Hepatocyte (in vitro differentiated cells): Measurements from ENCODE around the gene MYBPC3. TPM values are rescaled to one million over a fixed set of nuclear protein-coding genes. Genes with fewer than 3 reads are reported as not detected.

ENCODE experiments used
- DNase-seq: peaks from one replicate; pipeline ENCODE4 v3.0.0-alpha.2; 2016; ENCODE audit warnings: low spot score
- H2AFZ ChIP-seq: fragments of 200-600 bp; sonication (generic); 2 replicates; pipeline ENCODE4 v1.6.0; 2016; ENCODE audit warnings: antibody characterized with exemption, mild to moderate bottlenecking
- H3K27ac ChIP-seq: fragments of 200-600 bp; sonication (generic); 2 replicates; pipeline ENCODE4 v1.5.1; 2016; ENCODE audit warnings: mild to moderate bottlenecking
- H3K27me3 ChIP-seq: fragments of 200-600 bp; sonication (generic); 2 replicates; pipeline ENCODE4 v1.6.1; 2016
- H3K36me3 ChIP-seq: fragments of 200-600 bp; sonication (generic); replicated peaks from 2 replicates; pipeline ENCODE4 v1.5.1; 2016; ENCODE audit warnings: low read depth; ENCODE audit not compliant: insufficient read depth
- H3K4me1 ChIP-seq: fragments of 200-600 bp; sonication (generic); 2 replicates; pipeline ENCODE4 v1.5.1; 2016; ENCODE audit warnings: mild to moderate bottlenecking, moderate library complexity; ENCODE audit not compliant: insufficient read depth
- H3K4me2 ChIP-seq: fragments of 200-600 bp; sonication (generic); 2 replicates; pipeline ENCODE4 v1.6.0; 2016
- H3K4me3 ChIP-seq: fragments of 200-600 bp; sonication (generic); 2 replicates; pipeline ENCODE4 v1.5.1; 2016; ENCODE audit warnings: mild to moderate bottlenecking
- H3K79me2 ChIP-seq: fragments of 200-600 bp; sonication (generic); 2 replicates; pipeline ENCODE4 v1.6.0; 2017; ENCODE audit warnings: mild to moderate bottlenecking
- H3K9me2 ChIP-seq: fragments of 200-600 bp; sonication (generic); replicated peaks from 2 replicates; pipeline ENCODE4 v1.6.0; 2017; ENCODE audit warnings: mild to moderate bottlenecking; ENCODE audit not compliant: insufficient read depth
- H3K9me3 ChIP-seq: fragments of 200-600 bp; sonication (generic); 2 replicates; pipeline ENCODE4 v1.5.1; 2016; ENCODE audit warnings: low read depth, mild to moderate bottlenecking
- H4K20me1 ChIP-seq: fragments of 200-600 bp; sonication (generic); 2 replicates; pipeline ENCODE4 v1.6.0; 2016; ENCODE audit warnings: mild to moderate bottlenecking; ENCODE audit not compliant: insufficient read depth, poor library complexity, severe bottlenecking
- CTCF ChIP-seq: fragments of 200-600 bp; sonication (generic); IDR thresholded peaks from 2 replicates; pipeline ENCODE4 v1.5.1; 2016; ENCODE audit warnings: antibody characterized with exemption, mild to moderate bottlenecking; ENCODE audit not compliant: poor library complexity
- EZH2 ChIP-seq: fragments of 200-600 bp; sonication (generic); IDR thresholded peaks from 2 replicates; pipeline ENCODE4 v1.6.1; 2016; ENCODE audit warnings: antibody characterized with exemption, mild to moderate bottlenecking, borderline replicate concordance
- EZH2phosphoT487 ChIP-seq: fragments of 200-600 bp; sonication (generic); IDR thresholded peaks from one replicate; pipeline ENCODE4 v1.6.1; 2018; ENCODE audit warnings: antibody characterized with exemption, mild to moderate bottlenecking, low read depth, moderate library complexity; ENCODE audit not compliant: unreplicated experiment, severe bottlenecking
- WGBS: methylation state at CpG from one replicate; pipeline ENCODE4 v1.1.6; 2016; ENCODE audit warnings: low lambda C conversion rate; ENCODE audit errors: missing lambda C conversion rate; 5-methylcytosine and 5-hydroxymethylcytosine counted together
- polyA plus RNA-seq: library from polyadenylated mRNA; unstranded; fragments of >200 nt; fragmentation: Nextera tagmentation; extraction: Ambion mirVana; gene quantifications from 2 replicates; pipeline ENCODE4 v1.2.1, GENCODE V29; 2016
- total RNA-seq: library from RNA; depleted of rRNA; stranded (reverse); fragments of >200 nt; gene quantifications from 2 replicates; pipeline ENCODE4 v1.2.3, GENCODE V29; 2014

The MYBPC3 gene
- total and polyA plus RNA-seq, 2 experiments from 2014 or later = 0.51 to 1.4 TPM

GRCh38 chr11:47342036-47342803 is 10.3 kb downstream of the MYBPC3 start:
- no peak overlapping the region for H3K27ac ChIP-seq
- no peak for DNase-seq
- H3K79me2 ChIP-seq = no peaks in the 10 kb centered on the region
- H3K9me3 ChIP-seq = no peaks in the 10 kb centered on the region
- H3K4me1 ChIP-seq = no peaks in the 10 kb centered on the region
- no peaks in the 10 kb centered on the region for H4K20me1 ChIP-seq
- H3K4me2 ChIP-seq = no peak overlapping the region
- 93% methylated on average over 23 of the region's 24 CpGs for WGBS
- H3K9me2 ChIP-seq = no peaks in the 10 kb centered on the region
- no peaks in the 10 kb centered on the region for H3K36me3 ChIP-seq
- TF ChIP-seq CTCF (no peak), EZH2phosphoT487 (no peak), EZH2 (no peak)
- H2AFZ ChIP-seq = no peak overlapping the region
- H3K4me3 ChIP-seq = no peak overlapping the region
- no peaks in the 10 kb centered on the region for H3K27me3 ChIP-seq

GRCh38 chr11:47340980-47341775 is 11.3 kb downstream of the MYBPC3 start:
- Histone ChIP-seq H2AFZ (no peak overlapping the region), H3K4me2 (no peak overlapping the region)
- WGBS = 70% methylated on average over 15 of the region's 18 CpGs

GRCh38 chr11:47340010-47340409 is 12.5 kb downstream of the MYBPC3 start:
- no peak overlapping the region for H3K4me2 ChIP-seq
- no peaks in the 10 kb centered on the region for H3K36me3 ChIP-seq
- DNase-seq = no peak
- no peaks in the 10 kb centered on the region for H3K9me2 ChIP-seq
- H3K4me1 ChIP-seq = no peaks in the 10 kb centered on the region
- H3K27ac ChIP-seq = no peak overlapping the region
- H3K4me3 ChIP-seq = no peak overlapping the region
- TF ChIP-seq EZH2phosphoT487 (no peak), EZH2 (no peak), CTCF (no peak)
- H3K27me3 ChIP-seq = no peaks in the 10 kb centered on the region
- 84% methylated on average over 9 of the region's 9 CpGs for WGBS
- H3K9me3 ChIP-seq = no peaks in the 10 kb centered on the region
- H2AFZ ChIP-seq = no peak overlapping the region
- no peaks in the 10 kb centered on the region for H4K20me1 ChIP-seq
- H3K79me2 ChIP-seq = no peaks in the 10 kb centered on the region

More at GRCh38 chr11:47340980-47341775, 11.3 kb downstream of the MYBPC3 start:
- no peak for DNase-seq
- no peaks in the 10 kb centered on the region for H3K9me2 ChIP-seq
- no peaks in the 10 kb centered on the region for H4K20me1 ChIP-seq
- no peaks in the 10 kb centered on the region for H3K36me3 ChIP-seq
- no peak for TF ChIP-seq EZH2phosphoT487
- no peaks in the 10 kb centered on the region for H3K9me3 ChIP-seq
- no peak overlapping the region for H3K27ac ChIP-seq
- H3K4me1 ChIP-seq = no peaks in the 10 kb centered on the region
- no peaks in the 10 kb centered on the region for H3K79me2 ChIP-seq
- no peaks in the 10 kb centered on the region for H3K27me3 ChIP-seq
- no peak overlapping the region for H3K4me3 ChIP-seq
